Body of pancreas (tissue), 4 donors: ENCODE results near the gene NBAS. TPM values are rescaled to one million over a fixed set of nuclear protein-coding genes. Genes with fewer than 3 reads are reported as not detected.
"Not testable (repeated sequence)": the region's sequence is repeated elsewhere in the genome, so short reads cannot be mapped to it uniquely, and the experiment has no call there.

Experiments used
- ATAC-seq: fragments of 150-250 bp; one replicate; pipeline ENCODE4 v1.9.1; 2016
- DNase-seq, 4 donors: peaks; one replicate each; pipeline ENCODE4 v3.0.0-alpha.2; 2019
- H3K27ac ChIP-seq, 4 donors: fragments of 200-600 bp; sonication (generic); 1 replicate in 3 of 4; 2 replicates in 1 of 4; pipeline versions ENCODE4 v1.5.1 to v1.6.1; 2016 to 2019; ENCODE audit warnings: mild to moderate bottlenecking in 1 of 4, mixed read lengths in 1 of 4, moderate library complexity in 1 of 4
- H3K27me3 ChIP-seq, 2 donors: fragments of 200-600 bp; sonication (generic); one replicate each; pipeline ENCODE4 v1.6.0; 2016; ENCODE audit warnings: mild to moderate bottlenecking in 1 of 2
- H3K36me3 ChIP-seq, 2 donors: fragments of 200-600 bp; sonication (generic); replicated peaks in 1 of 2; 2 replicates each; pipeline ENCODE4 v1.5.1; 2016; ENCODE audit warnings: low read depth in 2 of 2; ENCODE audit not compliant: insufficient read depth in 1 of 2
- H3K4me1 ChIP-seq: fragments of 200-600 bp; sonication (generic); one replicate; pipeline ENCODE4 v1.6.0; 2016
- H3K4me3 ChIP-seq, 2 donors: fragments of 200-600 bp; sonication (generic); 1 replicate in 1 of 2; 2 replicates in 1 of 2; pipeline ENCODE4 v1.5.1; 2016 to 2019
- H3K9me3 ChIP-seq, 3 donors: fragments of 200-600 bp; sonication (generic); 1 replicate in 2 of 3; 2 replicates in 1 of 3; pipeline ENCODE4 v1.5.1; 2016
- CTCF ChIP-seq, 7 experiments: fragments of 450-650 bp in 4 of 7; fragments of 200-600 bp in 3 of 7; sonication (generic) in 3 of 7; IDR thresholded peaks; one replicate each; pipeline ENCODE4 v1.5.1; 2016 to 2019; ENCODE audit warnings: antibody characterized with exemption in 7 of 7
- POLR2A ChIP-seq, 3 donors: fragments of 450-650 bp; IDR thresholded peaks; one replicate each; pipeline ENCODE4 v1.6.1; 2016; ENCODE audit warnings: antibody characterized with exemption in 3 of 3, mild to moderate bottlenecking in 2 of 3
- WGBS, 2 donors: methylation state at CpG; one replicate each; pipeline ENCODE4 v1.1.5; 2017; 5-methylcytosine and 5-hydroxymethylcytosine counted together
- intact Hi-C: fragments of 100-400 bp; cut with DNase I; formaldehyde crosslinking; loops from one replicate; pipeline ENCODE4 v1.15.1; 2023
- total RNA-seq, 2 donors: library from RNA; depleted of rRNA; stranded (reverse); fragments of >200 nt; gene quantifications; one replicate each; pipeline ENCODE4 v1.1.0, GENCODE V29; 2016

The NBAS gene
- total RNA-seq, 2 donors from 2014 or later, result 34.0 to 35.9 TPM

GRCh38 chr2:15504882-15505663 lies 56.1 kb downstream of the NBAS start:
- WGBS, 2 donors, result 90 to 99% methylated on average over 3 of the region's 3 CpGs
- Histone ChIP-seq H3K4me1 (no peaks in the 10 kb centered on the region), H3K4me3 (no peak overlapping the region), H3K36me3 (peaks cover 0 to 8% of the 10 kb centered on the region in 2 donors), H3K27ac (no peak overlapping the region), H3K27me3 (no peaks in the 10 kb centered on the region), H3K9me3 (no peaks in the 10 kb centered on the region)
- no peak for ATAC-seq
- intact Hi-C loops, result no loop called here
- TF ChIP-seq POLR2A (IDR thresholded peaks at IDR 0.05), result no peak
- no peak for TF ChIP-seq CTCF (IDR thresholded peaks at IDR 0.05)
- DNase-seq, result no peak

- H3K27ac ChIP-seq, H3K27me3 ChIP-seq, H3K36me3 ChIP-seq, DNase-seq, H3K4me1 ChIP-seq, intact Hi-C loops, H3K4me3 ChIP-seq, H3K9me3 ChIP-seq, ATAC-seq: not testable (repeated sequence)
- 83 to 90% methylated on average over 1 of the region's 1 CpG for WGBS, 2 donors
These were observed 61.9 kb downstream of the NBAS start for GRCh38 chr2:15499251-15499650.

- no peak for ATAC-seq
- TF ChIP-seq CTCF (IDR thresholded peaks at IDR 0.05) (no peak), POLR2A (IDR thresholded peaks at IDR 0.05) (no peak)
- DNase-seq, result no peak
- Histone ChIP-seq H3K36me3 (peaks cover 0 to 8% of the 10 kb centered on the region in 2 donors), H3K4me1 (no peaks in the 10 kb centered on the region), H3K4me3 (no peak overlapping the region), H3K27ac (no peak overlapping the region), H3K9me3 (no peaks in the 10 kb centered on the region), H3K27me3 (no peaks in the 10 kb centered on the region)
- 79 to 90% methylated on average over 6 of the region's 6 CpGs for WGBS, 2 donors
- intact Hi-C loops, result no loop called here
These were observed 62.6 kb downstream of the NBAS start for GRCh38 chr2:15498554-15498953.

- WGBS, 2 donors, result 93 to 94% methylated on average over 5 of the region's 5 CpGs
- Histone ChIP-seq H3K4me3 (no peak overlapping the region), H3K36me3 (no peaks in the 10 kb centered on the region), H3K27ac (no peak overlapping the region), H3K27me3 (no peaks in the 10 kb centered on the region), H3K9me3 (no peaks in the 10 kb centered on the region), H3K4me1 (no peaks in the 10 kb centered on the region)
- TF ChIP-seq CTCF (IDR thresholded peaks at IDR 0.05), result no peak
- no peak for ATAC-seq
- intact Hi-C loops, result no loop called here
- DNase-seq, result no peak
These were observed 66.3 kb downstream of the NBAS start for GRCh38 chr2:15494877-15495276.

GRCh38 chr2:15492773-15493325 lies 68.3 kb downstream of the NBAS start:
- peaks cover 0 to 2% of the 10 kb centered on the region in 2 donors for H3K36me3 ChIP-seq
- intact Hi-C loops, result no loop called here
- no peaks in the 10 kb centered on the region for H3K9me3 ChIP-seq
- no peak overlapping the region for H3K27ac ChIP-seq
- 96 to 99% methylated on average over 4 of the region's 4 CpGs for WGBS, 2 donors
- DNase-seq (no peak), ATAC-seq (no peak)
- no peaks in the 10 kb centered on the region for H3K4me1 ChIP-seq
- H3K27me3 ChIP-seq, result no peaks in the 10 kb centered on the region
- TF ChIP-seq CTCF (IDR thresholded peaks at IDR 0.05) (no peak), POLR2A (IDR thresholded peaks at IDR 0.05) (no peak)
- H3K4me3 ChIP-seq, result no peak overlapping the region
